Heart right ventricle (tissue), 16 donors: ENCODE data around the gene CLDN24. TPM values are rescaled to one million over a fixed set of nuclear protein-coding genes. Genes with fewer than 3 reads are reported as not detected.

Source experiments
- ATAC-seq, 8 donors: fragments of 200-7000 bp; cut with Tn5 transposase; one replicate each; pipeline ENCODE4 v1.9.1; 2020; ENCODE audit warnings: mild to moderate bottlenecking in 8 of 8, moderate library complexity in 8 of 8, moderate number of reproducible peaks in 1 of 8
- DNase-seq, 2 donors: peaks; one replicate each; pipeline ENCODE4 v3.0.0-alpha.2; 2020
- H3K27ac ChIP-seq, 10 donors: fragments of 200-600 bp; sonication (generic) in 2 of 10; one replicate each; pipeline versions ENCODE4 v1.5.0 to v1.8.0; 2020 to 2022; ENCODE audit warnings: mild to moderate bottlenecking in 3 of 10
- H3K27me3 ChIP-seq, 7 donors: fragments of 200-600 bp; one replicate each; pipeline ENCODE4 v1.8.0; 2021 to 2022; ENCODE audit warnings: mild to moderate bottlenecking in 2 of 7
- H3K36me3 ChIP-seq, 9 donors: fragments of 200-600 bp; sonication (generic) in 1 of 9; one replicate each; pipeline versions ENCODE4 v1.5.0 to v1.8.0; 2020 to 2022; ENCODE audit warnings: mild to moderate bottlenecking in 2 of 9
- H3K4me1 ChIP-seq, 9 donors: fragments of 200-600 bp; sonication (generic) in 1 of 9; one replicate each; pipeline versions ENCODE4 v1.5.0 to v1.8.0; 2020 to 2022; ENCODE audit warnings: mild to moderate bottlenecking in 4 of 9
- H3K4me3 ChIP-seq, 10 donors: fragments of 200-600 bp; sonication (generic) in 2 of 10; one replicate each; pipeline versions ENCODE4 v1.5.0 to v1.8.0; 2020 to 2022; ENCODE audit warnings: mild to moderate bottlenecking in 7 of 10, moderate library complexity in 2 of 10
- H3K9me3 ChIP-seq, 11 donors: fragments of 200-600 bp in 10 of 11; sonication (generic) in 2 of 11; one replicate each; pipeline versions ENCODE4 v1.5.0 to v1.8.0; 2013 to 2022; ENCODE audit warnings: mild to moderate bottlenecking in 2 of 11, control low read depth in 1 of 11, moderate library complexity in 1 of 11
- WGBS, 2 donors: extraction: QIAGEN DNeasy Blood & Tissue Kit; methylation state at CpG; one replicate each; pipeline ENCODE4 v1.1.7; 2013; ENCODE audit warnings: inconsistent platforms in 1 of 2; 5-methylcytosine and 5-hydroxymethylcytosine counted together
- intact Hi-C, 10 donors: fragments of 100-400 bp; cut with DNase I; formaldehyde crosslinking; loops; one replicate each; pipeline versions ENCODE4 v1.11.1 to v1.14.2; 2022
- polyA plus RNA-seq, 2 donors: library from polyadenylated mRNA; stranded (reverse); fragments of 200-250 nt; gene quantifications; one replicate each; pipeline ENCODE4 v1.2.3, GENCODE V29; 2013
- total RNA-seq, 10 donors: library from RNA; stranded (reverse); fragmentation: NEBNext Ultra II Directional in 3 of 10; extraction: Animal tissue kit (Norgen Biotek cat#: 25700) in 3 of 10; gene quantifications; one replicate each; pipeline versions ENCODE4 v1.2.1 to v1.2.4, GENCODE V29; 2021 to 2023
- TF ChIP-seq, protein P1 (sequence below), 9 donors: fragments of 200-600 bp; sonication (generic) in 2 of 9; IDR thresholded peaks; one replicate each; pipeline versions ENCODE4 v1.5.0 to v1.8.0; 2021 to 2022; ENCODE audit warnings: antibody characterized with exemption in 9 of 9, mild to moderate bottlenecking in 5 of 9, moderate library complexity in 1 of 9
- donor health status: Arrhythmogenic right ventricular cardiomyopathy.
- donor health status: ischemic (EF 13 %, LVEDD 7.1; RV severe dilation, severe dysfunction).
- donor health status: healthy with polysubstance abuse.
- donor health status: DM: no; HTN: yes; CAD: no.
- donor health status: DM: no; HTN: no; CAD: no.
- donor health status: ischemic (EF 25% LVEDD 6.9; RV normal size, moderate dysfunction).
- donor health status: ischemic (EF 25% LVEDD 5.7; RV mildly dilated, moderate dysfunction).
- donor health status: healthy.
- donor health status: DM: yes; HTN: yes; CAD: no.
- donor health status: Ischemic cardiomyopathy.
- donor health status: ischemic (EF 35%, LVEDD 5.7; RV mildly dilated, moderate dysfunction).
- donor health status: nonischemic (EF 11% LVEDD 7.7; RV severe dilation, severe dysfunction).
- donor health status: DM: yes; HTN: yes; CAD: no.
- donor health status: PGD.
- donor health status: ischemic (EF 29% LVEDD 5.4; RV normal size, mild dysfunction).
- donor health status: nonischemic (EF 23%, LVEDD 6.1; RV moderate dilation, normal function).

Gene CLDN24
- total and polyA plus RNA-seq, 12 donors, result not detected

- Histone ChIP-seq H3K27me3 (no peaks in the 10 kb centered on the region), H3K4me3 (no peak overlapping the region), H3K4me1 (no peaks in the 10 kb centered on the region), H3K36me3 (peaks cover 0 to 100% (median 48%) of the 10 kb centered on the region in 9 donors), H3K27ac (no peak overlapping the region), H3K9me3 (no peaks in the 10 kb centered on the region)
- TF ChIP-seq, protein P1, sequence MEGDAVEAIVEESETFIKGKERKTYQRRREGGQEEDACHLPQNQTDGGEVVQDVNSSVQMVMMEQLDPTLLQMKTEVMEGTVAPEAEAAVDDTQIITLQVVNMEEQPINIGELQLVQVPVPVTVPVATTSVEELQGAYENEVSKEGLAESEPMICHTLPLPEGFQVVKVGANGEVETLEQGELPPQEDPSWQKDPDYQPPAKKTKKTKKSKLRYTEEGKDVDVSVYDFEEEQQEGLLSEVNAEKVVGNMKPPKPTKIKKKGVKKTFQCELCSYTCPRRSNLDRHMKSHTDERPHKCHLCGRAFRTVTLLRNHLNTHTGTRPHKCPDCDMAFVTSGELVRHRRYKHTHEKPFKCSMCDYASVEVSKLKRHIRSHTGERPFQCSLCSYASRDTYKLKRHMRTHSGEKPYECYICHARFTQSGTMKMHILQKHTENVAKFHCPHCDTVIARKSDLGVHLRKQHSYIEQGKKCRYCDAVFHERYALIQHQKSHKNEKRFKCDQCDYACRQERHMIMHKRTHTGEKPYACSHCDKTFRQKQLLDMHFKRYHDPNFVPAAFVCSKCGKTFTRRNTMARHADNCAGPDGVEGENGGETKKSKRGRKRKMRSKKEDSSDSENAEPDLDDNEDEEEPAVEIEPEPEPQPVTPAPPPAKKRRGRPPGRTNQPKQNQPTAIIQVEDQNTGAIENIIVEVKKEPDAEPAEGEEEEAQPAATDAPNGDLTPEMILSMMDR (IDR thresholded peaks at IDR 0.05), result no peak
- no peak for DNase-seq
- 95 to 98% methylated on average over 2 of the region's 2 CpGs for WGBS, 2 donors
- intact Hi-C loops, result no loop called here
- ATAC-seq, result no peak
These were observed 34.9 kb downstream of the CLDN24 start for GRCh38 chr4:183287309-183287659.

DNA sequence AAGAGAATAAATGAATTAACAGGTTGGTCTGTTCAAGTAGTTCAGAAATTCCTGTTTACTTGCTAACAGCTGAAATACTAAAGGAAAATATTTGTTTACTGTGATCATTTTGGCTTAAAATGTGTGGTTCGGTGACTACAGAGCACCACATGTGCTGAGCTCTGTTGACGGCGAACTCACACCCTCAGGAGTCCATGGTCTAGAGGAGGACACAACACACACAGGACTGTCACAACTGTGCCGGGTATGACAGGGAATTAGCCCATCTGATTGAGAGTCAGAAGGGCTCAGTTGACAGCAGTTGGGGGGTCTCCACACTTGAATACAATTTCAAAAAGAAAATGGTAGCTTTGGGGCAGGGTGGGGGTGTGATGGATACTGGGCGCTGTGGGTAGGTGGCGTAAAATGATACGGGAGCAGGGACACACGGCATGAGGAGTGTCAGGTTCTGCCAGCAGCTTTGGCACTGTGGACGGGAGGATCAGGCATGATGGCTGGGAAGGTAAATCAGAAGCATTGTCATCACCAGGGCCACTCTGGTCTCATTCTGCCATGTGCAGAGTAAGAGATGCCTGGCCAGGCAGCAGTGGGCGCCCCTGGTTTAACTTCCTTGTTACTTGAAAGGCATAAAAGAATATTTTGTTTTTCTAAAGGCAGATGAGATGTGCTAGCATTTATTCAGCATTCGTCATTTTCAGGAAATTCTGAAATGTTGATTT is 35.5 kb downstream of the CLDN24 start:
- H3K27ac ChIP-seq, result no peak overlapping the region
- no peaks in the 10 kb centered on the region for H3K9me3 ChIP-seq
- no peaks in the 10 kb centered on the region for H3K4me1 ChIP-seq
- ATAC-seq (no peak), DNase-seq (no peak)
- no peak overlapping the region for H3K4me3 ChIP-seq
- no peaks in the 10 kb centered on the region for H3K27me3 ChIP-seq
- H3K36me3 ChIP-seq, result peaks cover 0 to 100% (median 48%) of the 10 kb centered on the region in 9 donors
- intact Hi-C loops, result no loop called here
- 97% methylated on average over 11 of the region's 11 CpGs for WGBS, 2 donors
- TF ChIP-seq, protein P1 (IDR thresholded peaks at IDR 0.05), result no peak

GRCh38 chr4:183285886-183286285 is 36.3 kb downstream of the CLDN24 start:
- H3K36me3 ChIP-seq, result peaks cover 0 to 100% (median 53%) of the 10 kb centered on the region in 9 donors
- no peak overlapping the region for H3K4me3 ChIP-seq
- H3K27ac ChIP-seq, result no peak overlapping the region
- ATAC-seq (no peak), DNase-seq (no peak)
- no peaks in the 10 kb centered on the region for H3K9me3 ChIP-seq
- TF ChIP-seq, protein P1 (IDR thresholded peaks at IDR 0.05), result no peak
- H3K27me3 ChIP-seq, result no peaks in the 10 kb centered on the region
- 95 to 98% methylated on average over 7 of the region's 7 CpGs for WGBS, 2 donors
- intact Hi-C loops, result no loop called here
- H3K4me1 ChIP-seq, result no peaks in the 10 kb centered on the region

GRCh38 chr4:183284965-183285364 is 37.3 kb downstream of the CLDN24 start:
- Histone ChIP-seq H3K36me3 (peaks cover 0 to 100% (median 56%) of the 10 kb centered on the region in 9 donors), H3K4me3 (no peak overlapping the region), H3K4me1 (no peaks in the 10 kb centered on the region), H3K27me3 (no peaks in the 10 kb centered on the region), H3K9me3 (no peaks in the 10 kb centered on the region), H3K27ac (no peak overlapping the region)
- DNase-seq (no peak), ATAC-seq (no peak)
- 87 to 94% methylated on average over 4 of the region's 4 CpGs for whole genome bisulfite sequencing, 2 donors
- intact Hi-C loops, result no loop called here
- TF ChIP-seq, protein P1 (IDR thresholded peaks at IDR 0.05), result no peak
